DOHH2 (cell line): ENCODE measurements around the gene TENT5A.

Experiments
- H3F3A ChIP-seq: fragments of 200-600 bp; sonication (generic), shearing (Covaris generic); 2 replicates; pipeline ENCODE4 v1.6.0; 2016; ENCODE audit warnings: antibody characterized with exemption, mild to moderate bottlenecking; ENCODE audit not compliant: control insufficient read depth, insufficient read depth
- H3K27ac ChIP-seq: fragments of 200-600 bp; sonication (generic); 2 replicates; pipeline ENCODE4 v1.5.1; 2014; ENCODE audit warnings: low read depth, mild to moderate bottlenecking, low read length, moderate library complexity
- H3K27me3 ChIP-seq: fragments of 200-600 bp; sonication (generic); 2 replicates; pipeline ENCODE4 v1.6.1; 2014; ENCODE audit warnings: mild to moderate bottlenecking, low read length, mixed read lengths; ENCODE audit not compliant: control insufficient read depth
- H3K36me3 ChIP-seq: fragments of 200-600 bp; sonication (generic); 2 replicates; pipeline ENCODE4 v1.6.1; 2014; ENCODE audit warnings: mild to moderate bottlenecking, low read length, moderate library complexity, mixed read lengths; ENCODE audit not compliant: control insufficient read depth
- H3K4me1 ChIP-seq: fragments of 200-600 bp; sonication (generic); 2 replicates; pipeline ENCODE4 v1.6.1; 2014; ENCODE audit warnings: mild to moderate bottlenecking, low read length, mixed read lengths; ENCODE audit not compliant: control insufficient read depth
- H3K4me2 ChIP-seq: fragments of 200-600 bp; sonication (generic); 2 replicates; pipeline ENCODE4 v1.6.0; 2014; ENCODE audit warnings: mild to moderate bottlenecking, low read length, moderate library complexity
- H3K4me3 ChIP-seq: fragments of 200-600 bp; sonication (generic); 2 replicates; pipeline ENCODE4 v1.5.1; 2014; ENCODE audit warnings: mild to moderate bottlenecking, low read length, mixed read lengths
- H3K79me2 ChIP-seq: fragments of 200-600 bp; sonication (generic); 2 replicates; pipeline ENCODE4 v1.6.1; 2014; ENCODE audit warnings: mild to moderate bottlenecking, low read length, mixed read lengths; ENCODE audit not compliant: control insufficient read depth
- H3K9me2 ChIP-seq: fragments of 200-600 bp; sonication (generic); replicated peaks from 2 replicates; pipeline ENCODE4 v1.6.1; 2014; ENCODE audit warnings: mild to moderate bottlenecking, low read length, mixed read lengths; ENCODE audit not compliant: control insufficient read depth
- H3K9me3 ChIP-seq: fragments of 200-600 bp; sonication (generic); 2 replicates; pipeline ENCODE4 v1.6.1; 2014; ENCODE audit warnings: antibody characterized with exemption, low read length, mixed read lengths; ENCODE audit not compliant: control insufficient read depth, insufficient read depth
- H4K20me1 ChIP-seq: fragments of 200-600 bp; sonication (generic); 2 replicates; pipeline ENCODE4 v1.6.0; 2014; ENCODE audit warnings: low read depth, mild to moderate bottlenecking, antibody characterized with exemption, low read length, moderate library complexity; ENCODE audit not compliant: control insufficient read depth, insufficient read depth
- EZH2phosphoT487 ChIP-seq: fragments of 200-600 bp; sonication (generic); IDR thresholded peaks from 2 replicates; pipeline ENCODE4 v1.6.1; 2017; ENCODE audit warnings: borderline replicate concordance, mild to moderate bottlenecking, antibody characterized with exemption, low read length, moderate library complexity, mixed read lengths
- TF ChIP-seq, protein P1 (sequence below): fragments of 200-600 bp; sonication (generic); IDR thresholded peaks from one replicate; pipeline ENCODE4 v1.5.1; 2014; ENCODE audit warnings: antibody characterized with exemption, mild to moderate bottlenecking, low read depth, low read length; ENCODE audit not compliant: poor library complexity, severe bottlenecking

TENT5A gene

DNA sequence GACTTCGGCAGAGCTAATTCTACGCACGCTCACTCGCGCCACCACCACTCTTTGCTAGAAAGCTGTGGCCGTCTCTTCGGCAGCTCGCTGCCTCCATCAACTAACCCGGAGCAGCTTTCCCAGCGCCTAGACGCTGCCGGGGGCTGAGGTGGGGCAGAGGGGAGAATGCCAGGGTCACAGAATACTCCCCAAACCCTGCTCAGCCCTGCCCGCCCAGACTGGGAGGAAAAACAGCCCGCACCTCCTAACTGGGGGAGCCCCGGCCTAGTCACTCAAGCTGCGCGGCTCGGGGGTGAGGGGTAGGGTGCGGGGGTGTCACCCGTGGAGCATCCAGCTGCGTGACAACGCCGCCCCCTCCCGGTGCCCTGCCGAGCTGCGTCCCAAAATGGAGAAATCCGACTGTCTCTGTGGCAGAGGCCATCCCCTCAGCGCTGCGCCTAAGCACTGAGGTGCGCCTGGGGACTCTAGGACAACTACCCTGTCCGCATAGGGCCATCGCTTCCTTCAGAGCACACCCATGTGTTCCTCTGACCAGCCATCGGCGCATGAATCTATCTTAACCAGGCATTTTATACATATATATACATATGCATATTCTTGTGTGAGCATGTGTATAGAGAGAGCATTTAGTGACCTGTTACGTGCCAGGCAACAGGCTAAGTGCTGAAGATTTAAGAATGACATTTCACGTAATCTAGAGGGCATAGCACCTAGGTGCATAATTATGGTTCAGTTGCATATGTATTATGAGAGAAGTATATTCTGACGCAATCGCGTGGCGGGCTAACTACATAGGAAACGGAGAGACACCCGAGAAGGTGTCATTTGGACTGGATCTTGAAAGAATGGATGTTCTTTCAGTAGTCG, 1.5 kb upstream of the TENT5A start:
- H3K27me3 ChIP-seq, result no peaks in the 10 kb centered on the region
- no peaks in the 10 kb centered on the region for H3K79me2 ChIP-seq
- H3K4me2 ChIP-seq, result no peak overlapping the region
- no peak overlapping the region for H3K27ac ChIP-seq
- no peak overlapping the region for H3K4me3 ChIP-seq
- H4K20me1 ChIP-seq, result no peaks in the 10 kb centered on the region
- no peaks in the 10 kb centered on the region for H3F3A ChIP-seq
- H3K36me3 ChIP-seq, result no peaks in the 10 kb centered on the region
- H3K4me1 ChIP-seq, result no peaks in the 10 kb centered on the region
- no peaks in the 10 kb centered on the region for H3K9me2 ChIP-seq
- TF ChIP-seq, protein P1, sequence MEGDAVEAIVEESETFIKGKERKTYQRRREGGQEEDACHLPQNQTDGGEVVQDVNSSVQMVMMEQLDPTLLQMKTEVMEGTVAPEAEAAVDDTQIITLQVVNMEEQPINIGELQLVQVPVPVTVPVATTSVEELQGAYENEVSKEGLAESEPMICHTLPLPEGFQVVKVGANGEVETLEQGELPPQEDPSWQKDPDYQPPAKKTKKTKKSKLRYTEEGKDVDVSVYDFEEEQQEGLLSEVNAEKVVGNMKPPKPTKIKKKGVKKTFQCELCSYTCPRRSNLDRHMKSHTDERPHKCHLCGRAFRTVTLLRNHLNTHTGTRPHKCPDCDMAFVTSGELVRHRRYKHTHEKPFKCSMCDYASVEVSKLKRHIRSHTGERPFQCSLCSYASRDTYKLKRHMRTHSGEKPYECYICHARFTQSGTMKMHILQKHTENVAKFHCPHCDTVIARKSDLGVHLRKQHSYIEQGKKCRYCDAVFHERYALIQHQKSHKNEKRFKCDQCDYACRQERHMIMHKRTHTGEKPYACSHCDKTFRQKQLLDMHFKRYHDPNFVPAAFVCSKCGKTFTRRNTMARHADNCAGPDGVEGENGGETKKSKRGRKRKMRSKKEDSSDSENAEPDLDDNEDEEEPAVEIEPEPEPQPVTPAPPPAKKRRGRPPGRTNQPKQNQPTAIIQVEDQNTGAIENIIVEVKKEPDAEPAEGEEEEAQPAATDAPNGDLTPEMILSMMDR, result no peak
- TF ChIP-seq EZH2phosphoT487, result no peak
- peaks cover 2% of the 10 kb centered on the region; the same call in 1 of the 2 replicates for H3K9me3 ChIP-seq

DNA sequence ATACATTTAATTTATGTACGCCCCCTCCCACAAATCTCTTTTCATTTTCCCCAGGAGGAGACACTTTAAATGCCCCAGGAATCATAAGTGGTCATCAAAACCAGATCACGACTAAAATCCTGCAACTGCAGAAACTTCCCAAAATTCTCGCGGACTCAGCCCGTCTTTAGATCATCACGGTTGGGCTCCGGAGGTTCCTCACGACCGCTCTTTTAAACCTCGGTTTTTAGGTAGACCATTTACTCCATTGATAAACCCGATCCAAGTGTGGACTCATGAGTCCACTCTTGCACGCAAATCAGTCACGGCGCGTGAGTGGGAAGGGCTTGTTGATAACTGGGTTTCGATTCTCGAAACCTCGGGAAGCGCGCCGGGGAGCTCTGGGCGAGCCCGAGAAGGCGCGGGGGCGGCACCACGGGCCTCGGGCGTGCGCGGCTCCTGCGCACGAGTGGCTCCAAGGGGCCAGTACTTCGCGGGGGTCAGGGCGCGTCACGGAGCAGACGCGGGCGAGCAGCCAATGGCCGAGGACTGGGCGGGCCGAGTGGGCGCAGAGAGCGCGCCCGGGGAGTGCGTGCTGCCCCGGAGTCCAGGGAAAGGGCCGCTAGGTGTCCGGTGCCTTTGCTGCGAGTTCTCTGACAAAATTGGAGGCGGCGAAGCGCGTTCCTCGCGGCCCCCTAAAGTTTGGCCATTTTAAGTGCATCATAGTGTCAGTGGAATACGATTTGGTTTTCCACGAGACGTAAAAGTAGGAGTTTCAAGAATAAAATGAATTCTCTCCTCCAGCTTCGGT, 635 bp upstream of the TENT5A start:
- Histone ChIP-seq H3K9me3 (peaks cover 2% of the 10 kb centered on the region; the same call in 1 of the 2 replicates), H4K20me1 (no peaks in the 10 kb centered on the region), H3K4me1 (no peaks in the 10 kb centered on the region), H3K27me3 (no peaks in the 10 kb centered on the region), H3K27ac (no peak overlapping the region), H3F3A (no peaks in the 10 kb centered on the region), H3K36me3 (no peaks in the 10 kb centered on the region), H3K4me3 (no peak overlapping the region), H3K4me2 (no peak overlapping the region), H3K9me2 (no peaks in the 10 kb centered on the region), H3K79me2 (no peaks in the 10 kb centered on the region)
- TF ChIP-seq, protein P1, result no peak
- no peak for TF ChIP-seq EZH2phosphoT487

DNA sequence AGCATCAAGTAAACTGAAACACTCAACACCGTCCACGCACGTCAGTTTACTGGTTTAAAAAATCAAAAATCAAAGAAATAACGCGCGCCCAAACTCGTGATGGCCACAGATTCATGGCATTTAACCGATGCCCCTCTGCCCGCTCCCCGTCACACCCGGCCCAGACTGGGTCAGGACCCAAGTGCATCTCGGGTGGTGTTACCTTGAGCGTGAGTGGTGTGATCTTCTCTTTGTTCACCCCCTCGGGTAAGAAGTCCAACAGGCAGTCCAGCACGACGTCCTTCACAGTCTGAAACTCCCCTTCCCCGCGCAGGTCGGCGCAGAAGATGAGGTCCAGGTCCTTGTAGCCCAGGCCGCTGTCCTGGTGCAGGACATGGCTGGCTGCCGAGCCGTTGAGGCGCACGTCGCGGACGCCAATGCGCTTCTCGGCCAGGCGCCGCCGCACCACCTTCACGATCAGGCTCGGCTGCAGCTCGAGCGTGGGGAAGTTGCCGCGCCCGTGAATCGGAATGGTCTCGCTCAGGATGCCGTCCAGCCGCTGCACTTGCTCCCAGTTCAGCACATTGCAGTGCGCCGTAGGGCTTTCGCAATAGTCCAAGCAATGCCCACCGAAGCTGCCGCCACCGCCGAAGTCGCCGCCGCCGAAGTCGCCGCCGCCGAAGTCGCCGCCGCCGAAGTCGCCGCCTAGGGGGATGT, 945 bp downstream of the TENT5A start:
- no peaks in the 10 kb centered on the region for H3K4me1 ChIP-seq
- TF ChIP-seq, protein P1, result no peak
- no peak for TF ChIP-seq EZH2phosphoT487
- H3K9me3 ChIP-seq, result peaks cover 2% of the 10 kb centered on the region; the same call in 1 of the 2 replicates
- no peak overlapping the region for H3K27ac ChIP-seq
- H3K36me3 ChIP-seq, result no peaks in the 10 kb centered on the region
- no peaks in the 10 kb centered on the region for H3F3A ChIP-seq
- no peaks in the 10 kb centered on the region for H3K9me2 ChIP-seq
- no peaks in the 10 kb centered on the region for H3K27me3 ChIP-seq
- H4K20me1 ChIP-seq, result no peaks in the 10 kb centered on the region
- H3K4me2 ChIP-seq, result no peak overlapping the region
- no peak overlapping the region for H3K4me3 ChIP-seq
- H3K79me2 ChIP-seq, result no peaks in the 10 kb centered on the region
